A549 (cell line): ENCODE data around the gene CFAP157.

Experiments
- BCL3 ChIP-seq: fragments of >200 bp; sonication (Bioruptor Twin); formaldehyde crosslinking; IDR thresholded peaks from 3 replicates; pipeline ENCODE4 v1.6.1; 2016
- CEBPB ChIP-seq, 2 experiments: fragments of >200 bp in 1 of 2; sonication (Bioruptor Twin) in 1 of 2; formaldehyde crosslinking in 1 of 2; IDR thresholded peaks; 2 replicates each; pipeline ENCODE4 v1.6.1; 2012 to 2016
- CTCF ChIP-seq: fragments of >200 bp; sonication (Bioruptor Twin); formaldehyde crosslinking; IDR thresholded peaks from 3 replicates; pipeline ENCODE4 v1.5.1; 2016
- HOXB13 ChIP-seq: fragments of 250-450 bp; sonication (Bioruptor Pico); IDR thresholded peaks from 2 replicates; pipeline ENCODE4 v1.5.0; 2020; ENCODE audit warnings: low read depth, mild to moderate bottlenecking, moderate library complexity
- JUNB ChIP-seq: fragments of >200 bp; sonication (Bioruptor Twin); formaldehyde crosslinking; IDR thresholded peaks from 2 replicates; pipeline ENCODE4 v1.6.1; 2016
- RAD21 ChIP-seq, 2 experiments: fragments of >200 bp in 1 of 2; sonication (Bioruptor Twin) in 1 of 2; formaldehyde crosslinking in 1 of 2; IDR thresholded peaks in 1 of 2; conservative IDR thresholded peaks in 1 of 2; 2 replicates in 1 of 2; 3 replicates in 1 of 2; pipeline ENCODE4 v1.6.1; 2012 to 2018; ENCODE audit warnings: inconsistent platforms in 1 of 2
- RCOR1 ChIP-seq: fragments of 150-350 bp; IDR thresholded peaks from 2 replicates; pipeline ENCODE4 v1.6.1; 2014; ENCODE audit warnings: antibody characterized with exemption, low read length, low read depth
- REST ChIP-seq: fragments of 200-600 bp; sonication (generic); IDR thresholded peaks from 2 replicates; pipeline ENCODE4 v1.6.1; 2016; ENCODE audit warnings: antibody characterized with exemption, mild to moderate bottlenecking, moderate library complexity
- TP53 ChIP-seq: fragments of 250-450 bp; sonication (Bioruptor Pico); IDR thresholded peaks from 2 replicates; pipeline ENCODE4 v1.5.0; 2021; ENCODE audit warnings: mild to moderate bottlenecking, moderate library complexity

GRCh38 chr9:127734247-127734746, 27.5 kb downstream of the CFAP157 start:
- TF ChIP-seq HOXB13, result no peak
- TF ChIP-seq RCOR1, result no peak
- no peak for TF ChIP-seq TP53 (CRISPR knock-in tag)
- TF ChIP-seq RAD21 (conservative IDR thresholded peaks at IDR 0.05 in 1 of 2, IDR thresholded peaks at IDR 0.05 in 1 of 2), result no peak; a peak in 2 of 5 replicates
- TF ChIP-seq CEBPB (IDR thresholded peaks at IDR 0.05), result no peak
- TF ChIP-seq JUNB, result no peak
- TF ChIP-seq BCL3, result no peak
- TF ChIP-seq CTCF, result no peak
- TF ChIP-seq REST, result no peak
